MG63 (cell line): ENCODE results near the gene KLK15. TPM values are rescaled to one million over a fixed set of nuclear protein-coding genes. Genes with fewer than 3 reads are reported as not detected.
A peak's percentile ranks its signal among the peaks of the same experiment; 100 is the strongest.
"Not testable (repeated sequence)": the region's sequence is repeated elsewhere in the genome, so short reads cannot be mapped to it uniquely, and the experiment has no call there.

ENCODE experiments used
- DNase-seq: peaks from one replicate; pipeline ENCODE4 v3.0.0-alpha.2; 2020
- H3K27me3 ChIP-seq: fragments of 250-450 bp; sonication (Bioruptor Pico); 2 replicates; pipeline ENCODE4 v1.5.1; 2020; ENCODE audit warnings: mild to moderate bottlenecking, moderate library complexity
- H3K36me3 ChIP-seq: fragments of 250-450 bp; sonication (Bioruptor Pico); 2 replicates; pipeline ENCODE4 v1.5.1; 2020; ENCODE audit warnings: mild to moderate bottlenecking, moderate library complexity
- H3K4me3 ChIP-seq: fragments of 250-450 bp; sonication (Bioruptor Pico); 2 replicates; pipeline ENCODE4 v1.5.1; 2020; ENCODE audit warnings: mild to moderate bottlenecking, moderate library complexity
- H3K9me3 ChIP-seq: fragments of 250-450 bp; sonication (Bioruptor Pico); 2 replicates; pipeline ENCODE4 v1.5.1; 2020; ENCODE audit warnings: mild to moderate bottlenecking, moderate library complexity
- total RNA-seq: library from RNA; depleted of rRNA; stranded (reverse); fragments of >200 nt; shearing (Covaris generic); gene quantifications from 2 replicates; pipeline ENCODE4 v1.2.3, GENCODE V29; 2014; ENCODE audit warnings: low replicate concordance

The KLK15 gene
- total RNA-seq, 1 experiment from 2014 or later: not detected

- H3K9me3 ChIP-seq: peaks cover 7% of the 10 kb centered on the region; the same call in 1 of the 2 replicates
- no peak overlapping the region for H3K4me3 ChIP-seq
- H3K36me3 ChIP-seq: no peaks in the 10 kb centered on the region
- DNase-seq: no peak
- H3K27me3 ChIP-seq: peaks cover 31% of the 10 kb centered on the region
Observed at GRCh38 chr19:50814883-50815282, 18.5 kb downstream of the KLK15 start.

- peaks cover 11% of the 10 kb centered on the region for H3K27me3 ChIP-seq
- no peak overlapping the region for H3K4me3 ChIP-seq
- H3K36me3 ChIP-seq: no peaks in the 10 kb centered on the region
- DNase-seq: no peak
- H3K9me3 ChIP-seq: peaks cover 7% of the 10 kb centered on the region; the same call in 1 of the 2 replicates
Observed at GRCh38 chr19:50812474-50812873, 20.9 kb downstream of the KLK15 start.

- not testable (repeated sequence) for H3K9me3 ChIP-seq, DNase-seq, H3K4me3 ChIP-seq, H3K36me3 ChIP-seq
- peaks cover 11% of the 10 kb centered on the region for H3K27me3 ChIP-seq
Observed at GRCh38 chr19:50811622-50812238, 21.6 kb downstream of the KLK15 start.

- no peak for DNase-seq
- Histone ChIP-seq H3K4me3 (no peak overlapping the region), H3K27me3 (peaks cover 7% of the 10 kb centered on the region), H3K9me3 (no peaks in the 10 kb centered on the region), H3K36me3 (peaks cover 1% of the 10 kb centered on the region)
Observed at GRCh38 chr19:50808856-50809255, 24.5 kb downstream of the KLK15 start.

GRCh38 chr19:50804420-50805272 lies 28.7 kb downstream of the KLK15 start:
- peak overlapping the region; percentile 96 for H3K4me3 ChIP-seq
- no peaks in the 10 kb centered on the region; the same call in none of the 2 replicates for H3K27me3 ChIP-seq
- DNase-seq: peak; percentile 100
- H3K36me3 ChIP-seq: peaks cover 41% of the 10 kb centered on the region
- H3K9me3 ChIP-seq: no peaks in the 10 kb centered on the region

- Histone ChIP-seq H3K36me3 (peaks cover 49% of the 10 kb centered on the region), H3K4me3 (peak overlapping the region; percentile 96), H3K9me3 (no peaks in the 10 kb centered on the region), H3K27me3 (no peaks in the 10 kb centered on the region; the same call in 1 of the 2 replicates)
- no peak for DNase-seq
Observed at GRCh38 chr19:50803633-50804419, 29.5 kb downstream of the KLK15 start.

- DNase-seq: no peak
- no peaks in the 10 kb centered on the region for H3K9me3 ChIP-seq
- no peaks in the 10 kb centered on the region for H3K27me3 ChIP-seq
- no peak overlapping the region for H3K4me3 ChIP-seq
- peaks cover 77% of the 10 kb centered on the region for H3K36me3 ChIP-seq
Observed at GRCh38 chr19:50801107-50801506, 32.3 kb downstream of the KLK15 start.

GRCh38 chr19:50799547-50799851 lies 33.9 kb downstream of the KLK15 start:
- H3K36me3 ChIP-seq: peaks cover 85% of the 10 kb centered on the region
- no peak overlapping the region for H3K4me3 ChIP-seq
- no peaks in the 10 kb centered on the region for H3K9me3 ChIP-seq
- DNase-seq: no peak
- H3K27me3 ChIP-seq: no peaks in the 10 kb centered on the region

GRCh38 chr19:50798659-50799546 lies 34.5 kb downstream of the KLK15 start:
- peaks cover 85% of the 10 kb centered on the region for H3K36me3 ChIP-seq
- no peak for DNase-seq
- no peak overlapping the region for H3K4me3 ChIP-seq
- H3K9me3 ChIP-seq: no peaks in the 10 kb centered on the region
- no peaks in the 10 kb centered on the region for H3K27me3 ChIP-seq

- H3K36me3 ChIP-seq: peaks cover 76% of the 10 kb centered on the region
- no peaks in the 10 kb centered on the region for H3K27me3 ChIP-seq
- no peak overlapping the region for H3K4me3 ChIP-seq
- no peaks in the 10 kb centered on the region for H3K9me3 ChIP-seq
- DNase-seq: no peak
Observed at GRCh38 chr19:50797781-50798658, 35.4 kb downstream of the KLK15 start.

GRCh38 chr19:50797429-50797780 lies 36.0 kb downstream of the KLK15 start:
- DNase-seq: no peak
- peaks cover 70% of the 10 kb centered on the region for H3K36me3 ChIP-seq
- H3K9me3 ChIP-seq: no peaks in the 10 kb centered on the region
- no peaks in the 10 kb centered on the region for H3K27me3 ChIP-seq
- no peak overlapping the region for H3K4me3 ChIP-seq

GRCh38 chr19:50796634-50797428 lies 36.5 kb downstream of the KLK15 start:
- no peak for DNase-seq
- H3K4me3 ChIP-seq: no peak overlapping the region
- H3K36me3 ChIP-seq: peaks cover 64% of the 10 kb centered on the region
- no peaks in the 10 kb centered on the region for H3K27me3 ChIP-seq
- no peaks in the 10 kb centered on the region for H3K9me3 ChIP-seq

GRCh38 chr19:50796128-50796633 lies 37.2 kb downstream of the KLK15 start:
- Histone ChIP-seq H3K4me3 (no peak overlapping the region), H3K36me3 (peaks cover 58% of the 10 kb centered on the region), H3K9me3 (no peaks in the 10 kb centered on the region), H3K27me3 (no peaks in the 10 kb centered on the region)
- no peak for DNase-seq

- peaks cover 52% of the 10 kb centered on the region for H3K36me3 ChIP-seq
- H3K27me3 ChIP-seq: no peaks in the 10 kb centered on the region
- DNase-seq: no peak
- no peak overlapping the region for H3K4me3 ChIP-seq
- H3K9me3 ChIP-seq: no peaks in the 10 kb centered on the region
Observed at GRCh38 chr19:50795664-50796073, 37.7 kb downstream of the KLK15 start.
